Muscle of arm (tissue), 12 donors: ENCODE results near the gene PMP22. TPM values are rescaled to one million over a fixed set of nuclear protein-coding genes. Genes with fewer than 3 reads are reported as not detected.
A peak's percentile ranks its signal among the peaks of the same experiment; 100 is the strongest.

Experiments used
- DNase-seq: peaks from one replicate; pipeline ENCODE4 v3.0.0-alpha.2; 2013
- polyA plus RNA-seq, 12 donors: library from polyadenylated mRNA; unstranded; fragments of 120-200 nt; gene quantifications; one replicate each; pipeline ENCODE4 v1.2.1, GENCODE V29; 2013; ENCODE audit not compliant: insufficient read length in 12 of 12

The PMP22 gene
- polyA plus RNA-seq, 12 donors, result 187 to 1,040 (median 249) TPM

- no peak for DNase-seq
These were observed 7.2 kb downstream of the PMP22 start for GRCh38 chr17:15257796-15258512.

- DNase-seq, result peak; percentile 86
These were observed 7.8 kb downstream of the PMP22 start for GRCh38 chr17:15257258-15257788.

- DNase-seq, result no peak
These were observed 8.4 kb downstream of the PMP22 start for GRCh38 chr17:15256689-15257088.

- DNase-seq, result no peak
These were observed 9.2 kb downstream of the PMP22 start for GRCh38 chr17:15255713-15256454.

GRCh38 chr17:15250135-15250860, 14.8 kb downstream of the PMP22 start:
- no peak for DNase-seq

- DNase-seq, result no peak
These were observed 15.6 kb downstream of the PMP22 start for GRCh38 chr17:15249487-15249886.

GRCh38 chr17:15247891-15248529, 17.1 kb downstream of the PMP22 start:
- DNase-seq, result no peak

- DNase-seq, result no peak
These were observed 20.1 kb downstream of the PMP22 start for GRCh38 chr17:15245054-15245453.

GRCh38 chr17:15240644-15241043, 24.5 kb downstream of the PMP22 start:
- DNase-seq, result no peak

GRCh38 chr17:15239491-15239890, 25.6 kb downstream of the PMP22 start:
- DNase-seq, result no peak

GRCh38 chr17:15238676-15239422, 26.3 kb downstream of the PMP22 start:
- no peak for DNase-seq

- DNase-seq, result no peak
These were observed 27.1 kb downstream of the PMP22 start for GRCh38 chr17:15238057-15238456.

- DNase-seq, result no peak
These were observed 28.1 kb downstream of the PMP22 start for GRCh38 chr17:15237106-15237425.

GRCh38 chr17:15236281-15237105, 28.6 kb downstream of the PMP22 start:
- no peak for DNase-seq

GRCh38 chr17:15233971-15234370, 31.2 kb downstream of the PMP22 start:
- DNase-seq, result no peak

GRCh38 chr17:15233022-15233805, 31.9 kb downstream of the PMP22 start:
- no peak for DNase-seq

- DNase-seq, result no peak
These were observed 32.6 kb downstream of the PMP22 start for GRCh38 chr17:15232517-15232915.

- DNase-seq, result no peak
These were observed 33.1 kb downstream of the PMP22 start for GRCh38 chr17:15231851-15232516.

- no peak for DNase-seq
These were observed 34.3 kb downstream of the PMP22 start for GRCh38 chr17:15230866-15231265.
